KMS-11 (cell line): ENCODE measurements around the gene FOXL3.

ENCODE experiments used
- H2AFZ ChIP-seq: fragments of 200-600 bp; sonication (generic); 2 replicates; pipeline ENCODE4 v1.6.1; 2016; ENCODE audit warnings: antibody characterized with exemption, mixed run types, low read depth
- H3K27ac ChIP-seq: fragments of 200-600 bp; sonication (generic); 2 replicates; pipeline ENCODE4 v1.6.1; 2016; ENCODE audit warnings: mild to moderate bottlenecking, mixed run types
- H3K27me3 ChIP-seq: fragments of 200-600 bp; sonication (generic); 2 replicates; pipeline ENCODE4 v1.6.1; 2017; ENCODE audit warnings: mild to moderate bottlenecking, low read depth, mixed run types, moderate library complexity; ENCODE audit not compliant: insufficient read depth
- H3K36me3 ChIP-seq: fragments of 200-600 bp; sonication (generic); 2 replicates; pipeline ENCODE4 v1.6.1; 2017; ENCODE audit warnings: mild to moderate bottlenecking, mixed run types; ENCODE audit not compliant: insufficient read depth
- H3K4me1 ChIP-seq: fragments of 200-600 bp; sonication (generic); 2 replicates; pipeline ENCODE4 v1.6.1; 2016; ENCODE audit warnings: mild to moderate bottlenecking, low read depth, mixed run types; ENCODE audit not compliant: poor library complexity, severe bottlenecking
- H3K4me2 ChIP-seq: fragments of 200-600 bp; sonication (generic); 2 replicates; pipeline ENCODE4 v1.7.0; 2016; ENCODE audit warnings: mild to moderate bottlenecking, mixed run types
- H3K4me3 ChIP-seq: fragments of 200-600 bp; sonication (generic); IDR thresholded peaks from 2 replicates; pipeline ENCODE4 v1.6.1; 2017; ENCODE audit warnings: low read depth, low read length, mixed read lengths; ENCODE audit not compliant: insufficient read depth
- H3K79me2 ChIP-seq: fragments of 200-600 bp; sonication (generic); 2 replicates; pipeline ENCODE4 v1.6.1; 2016; ENCODE audit warnings: low read depth, mixed run types; ENCODE audit not compliant: insufficient read depth
- H3K9ac ChIP-seq: fragments of 200-600 bp; sonication (generic); 2 replicates; pipeline ENCODE4 v1.6.1; 2016; ENCODE audit warnings: mild to moderate bottlenecking, mixed run types
- H4K20me1 ChIP-seq: fragments of 200-600 bp; sonication (generic); 2 replicates; pipeline ENCODE4 v1.6.1; 2016; ENCODE audit warnings: mild to moderate bottlenecking, mixed run types; ENCODE audit not compliant: insufficient read depth
- CTCF ChIP-seq: fragments of 200-600 bp; sonication (generic); conservative IDR thresholded peaks from 2 replicates; pipeline ENCODE4 v1.6.1; 2017; ENCODE audit warnings: low read depth, mild to moderate bottlenecking, antibody characterized with exemption, low read length, moderate library complexity, mixed read lengths

The FOXL3 gene

GRCh38 chr7:322708-323111 is 32.7 kb downstream of the FOXL3 start:
- no peak for TF ChIP-seq CTCF
- H3K4me3 ChIP-seq, result no peak overlapping the region
- no peak overlapping the region for H3K4me2 ChIP-seq
- H3K27me3 ChIP-seq, result peaks cover 50% of the 10 kb centered on the region
- H3K9ac ChIP-seq, result no peak overlapping the region
- H4K20me1 ChIP-seq, result no peaks in the 10 kb centered on the region
- H3K4me1 ChIP-seq, result no peaks in the 10 kb centered on the region
- H3K79me2 ChIP-seq, result no peaks in the 10 kb centered on the region
- no peak overlapping the region for H3K27ac ChIP-seq
- no peak overlapping the region for H2AFZ ChIP-seq
- no peaks in the 10 kb centered on the region for H3K36me3 ChIP-seq

GRCh38 chr7:323410-323809 is 33.4 kb downstream of the FOXL3 start:
- no peak for TF ChIP-seq CTCF
- H3K36me3 ChIP-seq, result no peaks in the 10 kb centered on the region

GRCh38 chr7:324011-324410 is 34.0 kb downstream of the FOXL3 start:
- no peak overlapping the region for H3K9ac ChIP-seq
- H3K4me3 ChIP-seq, result no peak overlapping the region
- H2AFZ ChIP-seq, result no peak overlapping the region
- TF ChIP-seq CTCF, result no peak
- H3K27me3 ChIP-seq, result peaks cover 63% of the 10 kb centered on the region
- no peaks in the 10 kb centered on the region for H3K36me3 ChIP-seq
- no peaks in the 10 kb centered on the region for H3K79me2 ChIP-seq
- H3K4me2 ChIP-seq, result no peak overlapping the region
- no peak overlapping the region for H3K27ac ChIP-seq
- no peaks in the 10 kb centered on the region for H3K4me1 ChIP-seq
- no peaks in the 10 kb centered on the region for H4K20me1 ChIP-seq

More at GRCh38 chr7:323410-323809, 33.4 kb downstream of the FOXL3 start:
- Histone ChIP-seq H3K9ac (no peak overlapping the region), H2AFZ (no peak overlapping the region), H3K27ac (no peak overlapping the region), H3K4me3 (no peak overlapping the region), H3K79me2 (no peaks in the 10 kb centered on the region), H3K4me1 (no peaks in the 10 kb centered on the region), H3K27me3 (peaks cover 57% of the 10 kb centered on the region), H4K20me1 (no peaks in the 10 kb centered on the region), H3K4me2 (no peak overlapping the region)

GRCh38 chr7:325051-325798 is 35.3 kb downstream of the FOXL3 start:
- H3K4me2 ChIP-seq, result no peak overlapping the region
- H3K79me2 ChIP-seq, result no peaks in the 10 kb centered on the region
- H2AFZ ChIP-seq, result no peak overlapping the region
- no peaks in the 10 kb centered on the region for H4K20me1 ChIP-seq
- H3K27me3 ChIP-seq, result peaks cover 74% of the 10 kb centered on the region
- no peaks in the 10 kb centered on the region for H3K4me1 ChIP-seq
- no peak overlapping the region for H3K27ac ChIP-seq
- H3K9ac ChIP-seq, result no peak overlapping the region
- no peaks in the 10 kb centered on the region for H3K36me3 ChIP-seq
- no peak for TF ChIP-seq CTCF
- H3K4me3 ChIP-seq, result no peak overlapping the region
